GM21390 (cell line): ENCODE data around the gene REM1.
"Not testable (repeated sequence)": the region's sequence is repeated elsewhere in the genome, so short reads cannot be mapped to it uniquely, and the experiment has no call there.

Experiments used
- ATAC-seq: cut with Tn5 transposase; IDR thresholded peaks from one replicate; pipeline ENCODE4 v1.9.1; 2021; ENCODE audit not compliant: unreplicated experiment

Gene REM1

GRCh38 chr20:31521267-31521666 lies 46.2 kb downstream of the REM1 start:
- ATAC-seq = not testable (repeated sequence)

GRCh38 chr20:31522731-31523130 lies 47.6 kb downstream of the REM1 start:
- no peak for ATAC-seq

- ATAC-seq = no peak
Observed at GRCh38 chr20:31523361-31524283, 48.5 kb downstream of the REM1 start.

GRCh38 chr20:31527266-31527665 lies 52.2 kb downstream of the REM1 start:
- no peak for ATAC-seq
